Transverse colon (tissue), 4 donors: ENCODE measurements around the gene GPR37L1. TPM values are rescaled to one million over a fixed set of nuclear protein-coding genes. Genes with fewer than 3 reads are reported as not detected.

Source experiments
- DNase-seq: peaks from one replicate; pipeline ENCODE4 v3.0.0-alpha.2; 2019
- H3K27ac ChIP-seq, 4 donors: fragments of 200-600 bp; sonication (generic); 2 replicates each; pipeline ENCODE4 v1.5.1; 2016 to 2018; ENCODE audit warnings: inconsistent platforms in 4 of 4
- H3K27me3 ChIP-seq: fragments of 200-600 bp; sonication (generic); 2 replicates; pipeline ENCODE4 v1.5.1; 2017; ENCODE audit warnings: inconsistent platforms
- H3K36me3 ChIP-seq, 4 donors: fragments of 200-600 bp; sonication (generic); 2 replicates each; pipeline ENCODE4 v1.5.1; 2017 to 2019; ENCODE audit warnings: inconsistent platforms in 4 of 4
- H3K4me1 ChIP-seq, 4 donors: fragments of 200-600 bp; sonication (generic); 2 replicates each; pipeline ENCODE4 v1.5.1; 2017 to 2020; ENCODE audit warnings: inconsistent platforms in 4 of 4
- H3K4me3 ChIP-seq, 4 donors: fragments of 200-600 bp; sonication (generic); 1 replicate in 1 of 4; 2 replicates in 3 of 4; pipeline versions ENCODE4 v1.5.1 to v1.6.1; 2017 to 2019; ENCODE audit warnings: inconsistent platforms in 4 of 4
- H3K9me3 ChIP-seq, 2 donors: fragments of 200-600 bp; sonication (generic); 2 replicates each; pipeline ENCODE4 v1.5.1; 2017 to 2019; ENCODE audit warnings: inconsistent platforms in 2 of 2
- CTCF ChIP-seq, 5 experiments: fragments of 200-600 bp in 3 of 5; fragments of 450-650 bp in 2 of 5; sonication (generic) in 3 of 5; IDR thresholded peaks; 1 replicate in 2 of 5; 2 replicates in 3 of 5; pipeline ENCODE4 v1.5.1; 2016 to 2017; ENCODE audit warnings: antibody characterized with exemption in 5 of 5, inconsistent platforms in 3 of 5, mild to moderate bottlenecking in 2 of 5, moderate library complexity in 1 of 5
- EP300 ChIP-seq: sonication (generic); formaldehyde crosslinking; IDR thresholded peaks from one replicate; pipeline ENCODE4 v1.6.1; 2017; ENCODE audit warnings: antibody characterized with exemption, low read depth
- POLR2A ChIP-seq: fragments of 450-650 bp; IDR thresholded peaks from one replicate; pipeline ENCODE4 v1.6.1; 2016; ENCODE audit warnings: antibody characterized with exemption, mild to moderate bottlenecking, moderate library complexity
- POLR2AphosphoS5 ChIP-seq, 3 donors: sonication (generic); formaldehyde crosslinking; IDR thresholded peaks; one replicate each; pipeline ENCODE4 v1.6.1; 2016; ENCODE audit warnings: antibody characterized with exemption in 3 of 3
- WGBS, 2 donors: methylation state at CpG; one replicate each; pipeline ENCODE4 v1.1.5; 2018; ENCODE audit warnings: low coverage in 1 of 2; 5-methylcytosine and 5-hydroxymethylcytosine counted together
- in situ Hi-C, 4 donors: fragments of 200-750 bp; cut with MboI; loops; one replicate each; pipeline versions ENCODE4 v1.15.0 to v1.15.1; 2017; ENCODE audit warnings: low sequenced_read_pairs in 3 of 4, low pct_ligation_motif_present in 1 of 4, low pct_unique_long_range_greater_than_20kb in 1 of 4
- intact Hi-C: fragments of 100-400 bp; cut with DNase I; formaldehyde crosslinking; loops from one replicate; pipeline ENCODE4 v1.15.1; 2023; ENCODE audit warnings: low total_unique reads
- total RNA-seq, 4 donors: library from RNA; depleted of rRNA; stranded (reverse); fragments of >200 nt; gene quantifications; one replicate each; pipeline ENCODE4 v1.1.0, GENCODE V29; 2016

The GPR37L1 gene
- total RNA-seq, 4 donors from 2014 or later, result 0.55 to 0.95 TPM; not detected in 2

DNA sequence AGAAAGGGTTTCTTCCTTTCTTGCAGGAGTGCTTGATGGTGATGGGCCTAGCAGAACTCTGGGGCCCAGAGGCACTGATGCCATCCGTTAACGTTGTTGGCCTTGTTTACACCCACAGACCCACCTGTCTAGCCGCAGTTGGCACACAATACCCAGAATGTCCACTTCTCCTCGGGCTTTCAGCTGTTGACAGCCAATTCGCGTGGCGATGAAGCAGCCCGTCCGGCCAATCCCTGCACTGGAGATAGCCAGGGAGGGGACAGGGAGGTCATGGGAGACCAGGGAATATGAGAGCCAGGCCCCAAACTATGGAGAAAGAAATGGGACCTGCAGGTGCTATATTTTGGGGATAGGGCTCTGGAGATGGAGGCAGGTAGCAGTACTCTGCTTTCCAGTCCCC is 27.5 kb downstream of the GPR37L1 start:
- in situ Hi-C loops (no loop called here), intact Hi-C loops (no loop called here)
- DNase-seq, result no peak
- Histone ChIP-seq H3K4me3 (no peak overlapping the region), H3K36me3 (no peaks in the 10 kb centered on the region), H3K27me3 (no peaks in the 10 kb centered on the region), H3K27ac (no peak overlapping the region), H3K4me1 (peaks cover 4 to 8% (median 5%) of the 10 kb centered on the region in 4 donors), H3K9me3 (no peaks in the 10 kb centered on the region)
- WGBS, 2 donors, result 85% methylated on average over 9 of the region's 9 CpGs; no CpG with 5 or more reads in 1 of the 2 donors
- TF ChIP-seq EP300 (no peak), POLR2AphosphoS5 (IDR thresholded peaks at IDR 0.05) (no peak), POLR2A (no peak), CTCF (IDR thresholded peaks at IDR 0.05) (no peak)

- no peak for TF ChIP-seq POLR2AphosphoS5 (IDR thresholded peaks at IDR 0.05)
- no peak for TF ChIP-seq CTCF (IDR thresholded peaks at IDR 0.05)
- no peak for TF ChIP-seq POLR2A
- 90% methylated on average over 8 of the region's 8 CpGs; no CpG with 5 or more reads in 1 of the 2 donors for WGBS, 2 donors
- intact Hi-C loops, result no loop called here
These were observed 27.9 kb downstream of the GPR37L1 start for GRCh38 chr1:202150602-202151001.

GRCh38 chr1:202151045-202151444 is 28.3 kb downstream of the GPR37L1 start:
- WGBS, 2 donors, result 67 to 90% methylated on average over 1 to 2 of the region's 2 CpGs
- in situ Hi-C loops (no loop called here), intact Hi-C loops (no loop called here)
- Histone ChIP-seq H3K36me3 (no peaks in the 10 kb centered on the region), H3K9me3 (no peaks in the 10 kb centered on the region), H3K27ac (no peak overlapping the region), H3K27me3 (no peaks in the 10 kb centered on the region), H3K4me3 (no peak overlapping the region), H3K4me1 (peaks cover 0 to 8% (median 4%) of the 10 kb centered on the region in 4 donors)
- no peak for DNase-seq
- TF ChIP-seq POLR2AphosphoS5 (IDR thresholded peaks at IDR 0.05), result no peak
- TF ChIP-seq CTCF (IDR thresholded peaks at IDR 0.05), result no peak
- no peak for TF ChIP-seq EP300
- no peak for TF ChIP-seq POLR2A

More at GRCh38 chr1:202150602-202151001, 27.9 kb downstream of the GPR37L1 start:
- Histone ChIP-seq H3K4me3 (no peak overlapping the region), H3K27me3 (no peaks in the 10 kb centered on the region), H3K27ac (no peak overlapping the region), H3K4me1 (peaks cover 0 to 8% (median 4%) of the 10 kb centered on the region in 4 donors), H3K9me3 (no peaks in the 10 kb centered on the region), H3K36me3 (no peaks in the 10 kb centered on the region)
- in situ Hi-C loops, result no loop called here
- no peak for DNase-seq

DNA sequence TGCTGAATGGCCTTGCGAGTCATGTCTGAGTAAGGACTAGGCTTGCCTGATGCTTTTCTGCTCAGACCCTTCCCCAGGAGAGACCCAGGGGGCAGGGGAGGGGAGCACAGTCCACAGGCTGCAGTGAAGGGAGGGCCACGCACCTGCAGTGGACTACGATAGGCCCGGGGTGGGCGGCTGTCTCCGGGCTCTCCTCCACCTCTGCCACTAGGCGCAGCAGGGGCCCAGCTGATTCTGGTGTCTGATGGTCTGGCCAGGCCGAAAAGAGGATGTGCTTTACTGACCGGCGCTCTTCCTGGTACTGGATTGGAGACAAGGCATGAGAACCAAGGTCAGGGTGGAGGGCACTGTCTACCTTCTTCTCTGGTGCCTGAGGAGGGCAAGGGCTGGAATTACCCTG is 29.7 kb downstream of the GPR37L1 start:
- in situ Hi-C loops (no loop called here), intact Hi-C loops (no loop called here)
- H3K27ac ChIP-seq, result no peak overlapping the region
- 91% methylated on average over 10 of the region's 10 CpGs; no CpG with 5 or more reads in 1 of the 2 donors for WGBS, 2 donors
- no peaks in the 10 kb centered on the region for H3K27me3 ChIP-seq
- no peaks in the 10 kb centered on the region for H3K9me3 ChIP-seq
- TF ChIP-seq POLR2A (no peak), POLR2AphosphoS5 (IDR thresholded peaks at IDR 0.05) (no peak), EP300 (no peak), CTCF (IDR thresholded peaks at IDR 0.05) (no peak)
- H3K4me1 ChIP-seq, result peaks cover 0 to 8% (median 4%) of the 10 kb centered on the region in 4 donors
- DNase-seq, result no peak
- H3K4me3 ChIP-seq, result no peak overlapping the region
- H3K36me3 ChIP-seq, result no peaks in the 10 kb centered on the region
